Liver (tissue), 9 donors: ENCODE measurements around the gene UBD. TPM values are rescaled to one million over a fixed set of nuclear protein-coding genes. Genes with fewer than 3 reads are reported as not detected.

Experiments used
- DNase-seq: peaks from one replicate; pipeline ENCODE4 v3.0.0-alpha.2; 2017; ENCODE audit warnings: low spot score
- H3K27ac ChIP-seq, 2 donors: one replicate each; pipeline ENCODE4 v1.7.0; 2013; ENCODE audit warnings: inconsistent platforms in 2 of 2, low read length in 2 of 2, control low read depth in 1 of 2, low read depth in 1 of 2, mild to moderate bottlenecking in 1 of 2
- H3K27me3 ChIP-seq, 4 donors: one replicate each; pipeline versions ENCODE4 v1.6.1 to v1.7.0; 2013; ENCODE audit warnings: low read length in 3 of 4, inconsistent platforms in 1 of 4, mild to moderate bottlenecking in 1 of 4, moderate library complexity in 1 of 4; ENCODE audit not compliant: control insufficient read depth in 4 of 4, insufficient read depth in 4 of 4
- H3K36me3 ChIP-seq, 4 donors: one replicate each; pipeline versions ENCODE4 v1.6.1 to v1.7.0; 2013; ENCODE audit warnings: low read length in 3 of 4, mild to moderate bottlenecking in 3 of 4, low read depth in 1 of 4, moderate library complexity in 1 of 4; ENCODE audit not compliant: control insufficient read depth in 4 of 4, insufficient read depth in 3 of 4
- H3K4me1 ChIP-seq, 4 donors: one replicate each; pipeline versions ENCODE4 v1.6.1 to v1.7.0; 2013; ENCODE audit warnings: low read length in 3 of 4, mild to moderate bottlenecking in 3 of 4, moderate library complexity in 1 of 4; ENCODE audit not compliant: control insufficient read depth in 4 of 4, insufficient read depth in 4 of 4
- H3K4me3 ChIP-seq, 3 donors: one replicate each; pipeline versions ENCODE4 v1.6.1 to v1.7.0; 2013; ENCODE audit warnings: low read length in 3 of 3, control low read depth in 1 of 3, low read depth in 1 of 3, mild to moderate bottlenecking in 1 of 3
- H3K9ac ChIP-seq, 2 donors: one replicate each; pipeline ENCODE4 v1.7.0; 2013; ENCODE audit warnings: low read length in 2 of 2, mild to moderate bottlenecking in 2 of 2, moderate library complexity in 2 of 2, control low read depth in 1 of 2, low read depth in 1 of 2
- H3K9me3 ChIP-seq, 4 donors: one replicate each; pipeline versions ENCODE4 v1.6.1 to v1.7.0; 2013; ENCODE audit warnings: low read length in 3 of 4; ENCODE audit not compliant: control insufficient read depth in 4 of 4
- ATF3 ChIP-seq: IDR thresholded peaks from 2 replicates; pipeline ENCODE4 v1.6.1; 2016; ENCODE audit warnings: antibody characterized with exemption
- CTCF ChIP-seq: fragments of 150-350 bp; IDR thresholded peaks from 2 replicates; pipeline ENCODE4 v1.5.1; 2017; ENCODE audit warnings: improper control_type of control experiment, low read depth, low read length; ENCODE audit not compliant: missing input control
- FOXA1 ChIP-seq: IDR thresholded peaks from 2 replicates; pipeline ENCODE4 v1.6.1; 2016; ENCODE audit warnings: antibody characterized with exemption
- GABPA ChIP-seq, 2 donors: IDR thresholded peaks in 1 of 2; conservative IDR thresholded peaks in 1 of 2; 2 replicates each; pipeline ENCODE4 v1.6.1; 2016; ENCODE audit warnings: antibody characterized with exemption in 2 of 2, mild to moderate bottlenecking in 1 of 2, moderate library complexity in 1 of 2
- HNF4A ChIP-seq, 2 donors: conservative IDR thresholded peaks; 2 replicates each; pipeline ENCODE4 v1.6.1; 2016; ENCODE audit warnings: antibody characterized with exemption in 2 of 2, mild to moderate bottlenecking in 2 of 2
- JUND ChIP-seq, 2 donors: IDR thresholded peaks; 2 replicates each; pipeline ENCODE4 v1.6.1; 2016; ENCODE audit warnings: antibody characterized with exemption in 2 of 2
- NR2F2 ChIP-seq: IDR thresholded peaks from 2 replicates; pipeline ENCODE4 v1.6.1; 2016; ENCODE audit warnings: antibody characterized with exemption
- REST ChIP-seq: IDR thresholded peaks from 2 replicates; pipeline ENCODE4 v1.6.1; 2016; ENCODE audit warnings: antibody characterized with exemption, mild to moderate bottlenecking
- SP1 ChIP-seq: IDR thresholded peaks from 2 replicates; pipeline ENCODE4 v1.6.1; 2018; ENCODE audit warnings: antibody characterized with exemption, mild to moderate bottlenecking
- TAF1 ChIP-seq: conservative IDR thresholded peaks from 2 replicates; pipeline ENCODE4 v1.6.1; 2016; ENCODE audit warnings: antibody characterized with exemption, mild to moderate bottlenecking
- ZBTB33 ChIP-seq: IDR thresholded peaks from 2 replicates; pipeline ENCODE4 v1.6.1; 2016; ENCODE audit warnings: antibody characterized with exemption
- WGBS: extraction: QIAGEN DNeasy Blood & Tissue Kit; methylation state at CpG from one replicate; pipeline ENCODE4 v1.1.7; 2013; 5-methylcytosine and 5-hydroxymethylcytosine counted together
- polyA plus RNA-seq, 2 donors: library from polyadenylated mRNA; stranded (reverse) in 1 of 2; unstranded in 1 of 2; fragments of 200-250 nt in 1 of 2; fragments of >200 nt in 1 of 2; fragmentation: Nextera tagmentation in 1 of 2; extraction: Ambion mirVana in 1 of 2; gene quantifications; one replicate each; pipeline versions ENCODE4 v1.2.1 to v1.2.3, GENCODE V29; 2013 to 2015
- total RNA-seq, 2 donors: library from RNA; depleted of rRNA; stranded (reverse); fragments of >200 nt; gene quantifications; one replicate each; pipeline ENCODE4 v1.2.3, GENCODE V29; 2014
- donor health status: healthy.
- donor health status: healthy.
- donor health status: healthy.
- donor health status: healthy.
- donor health status: healthy.

UBD gene
- total and polyA plus RNA-seq, 4 donors = 7.0 to 35.1 (median 28.1) TPM

GRCh38 chr6:29516108-29516507 is 43.4 kb downstream of the UBD start:
- no peaks in the 10 kb centered on the region for H3K27me3 ChIP-seq
- no peaks in the 10 kb centered on the region for H3K4me1 ChIP-seq
- no peak overlapping the region for H3K9ac ChIP-seq
- DNase-seq = no peak
- H3K4me3 ChIP-seq = no peak overlapping the region
- peaks cover 0 to 3% (median 1%) of the 10 kb centered on the region in 4 donors for H3K9me3 ChIP-seq
- TF ChIP-seq JUND (IDR thresholded peaks at IDR 0.05) = no peak
- no peak for TF ChIP-seq ZBTB33
- TF ChIP-seq NR2F2 = no peak
- no peak for TF ChIP-seq ATF3
- TF ChIP-seq GABPA (IDR thresholded peaks at IDR 0.05 in 1 of 2, conservative IDR thresholded peaks at IDR 0.05 in 1 of 2) = no peak
- no peak for TF ChIP-seq REST
- 76% methylated on average over 6 of the region's 6 CpGs for WGBS
- no peaks in the 10 kb centered on the region for H3K36me3 ChIP-seq
- H3K27ac ChIP-seq = no peak overlapping the region

GRCh38 chr6:29510746-29511300 is 48.7 kb downstream of the UBD start:
- Histone ChIP-seq H3K4me3 (no peak overlapping the region), H3K27ac (no peak overlapping the region), H3K27me3 (no peaks in the 10 kb centered on the region), H3K36me3 (no peaks in the 10 kb centered on the region), H3K9me3 (peaks cover 0 to 3% (median 1%) of the 10 kb centered on the region in 4 donors), H3K9ac (no peak overlapping the region), H3K4me1 (no peaks in the 10 kb centered on the region)
- peak; percentile 13 for DNase-seq
- TF ChIP-seq NR2F2 = no peak
- TF ChIP-seq SP1 = no peak
- TF ChIP-seq FOXA1 = no peak
- no peak for TF ChIP-seq HNF4A (conservative IDR thresholded peaks at IDR 0.05)
- no peak for TF ChIP-seq TAF1
- no peak for TF ChIP-seq CTCF
- 95% methylated on average over 2 of the region's 2 CpGs for WGBS
